Loucy (cell line): ENCODE results near the gene ERP27.

Source experiments
- H2AFZ ChIP-seq: fragments of 200-600 bp; sonication (generic); 2 replicates; pipeline ENCODE4 v1.6.0; 2016; ENCODE audit warnings: antibody characterized with exemption, mild to moderate bottlenecking, low read length, moderate library complexity
- H3F3A ChIP-seq: fragments of 200-600 bp; 2 replicates; pipeline ENCODE4 v1.6.0; 2016; ENCODE audit warnings: antibody characterized with exemption, low read depth, mild to moderate bottlenecking
- H3K27me3 ChIP-seq: fragments of 200-600 bp; sonication (generic); 2 replicates; pipeline ENCODE4 v1.6.1; 2014; ENCODE audit warnings: low read length, mild to moderate bottlenecking; ENCODE audit not compliant: insufficient read depth, poor library complexity, severe bottlenecking
- H3K36me3 ChIP-seq: fragments of 200-600 bp; sonication (generic); 2 replicates; pipeline ENCODE4 v1.6.1; 2016; ENCODE audit warnings: low read length; ENCODE audit not compliant: insufficient read depth
- H3K4me1 ChIP-seq: fragments of 200-600 bp; sonication (generic); 2 replicates; pipeline ENCODE4 v1.5.1; 2014; ENCODE audit warnings: low read length, mild to moderate bottlenecking; ENCODE audit not compliant: insufficient read depth, poor library complexity, severe bottlenecking
- H3K4me2 ChIP-seq: fragments of 200-600 bp; sonication (generic); 2 replicates; pipeline ENCODE4 v1.6.0; 2014; ENCODE audit warnings: antibody characterized with exemption, low read length, low read depth, mild to moderate bottlenecking; ENCODE audit not compliant: poor library complexity, severe bottlenecking
- H3K4me3 ChIP-seq: fragments of 200-600 bp; sonication (generic); 2 replicates; pipeline ENCODE4 v1.5.1; 2014; ENCODE audit warnings: low read length, mild to moderate bottlenecking, mixed read lengths; ENCODE audit not compliant: poor library complexity, severe bottlenecking
- H3K79me2 ChIP-seq: fragments of 200-600 bp; sonication (generic); 2 replicates; pipeline ENCODE4 v1.6.1; 2014; ENCODE audit warnings: low read length; ENCODE audit not compliant: insufficient read depth
- H3K9ac ChIP-seq: fragments of 200-600 bp; sonication (generic); 2 replicates; pipeline ENCODE4 v1.6.0; 2014; ENCODE audit warnings: mild to moderate bottlenecking, low read depth, low read length, moderate library complexity; ENCODE audit not compliant: poor library complexity, severe bottlenecking
- H3K9me2 ChIP-seq: fragments of 200-600 bp; sonication (generic); replicated peaks from 2 replicates; pipeline ENCODE4 v1.6.1; 2016; ENCODE audit warnings: low read depth, low read length, mixed read lengths
- H3K9me3 ChIP-seq: fragments of 200-600 bp; sonication (generic); 2 replicates; pipeline ENCODE4 v1.6.1; 2014; ENCODE audit warnings: mild to moderate bottlenecking, antibody characterized with exemption, low read length, low read depth; ENCODE audit not compliant: insufficient read depth
- H4K20me1 ChIP-seq: fragments of 200-600 bp; sonication (generic); 2 replicates; pipeline ENCODE4 v1.6.0; 2014; ENCODE audit warnings: antibody characterized with exemption, low read length, mild to moderate bottlenecking; ENCODE audit not compliant: insufficient read depth, poor library complexity, severe bottlenecking
- CTCF ChIP-seq: fragments of 200-600 bp; sonication (generic); conservative IDR thresholded peaks from 2 replicates; pipeline ENCODE4 v1.5.1; 2014; ENCODE audit warnings: mild to moderate bottlenecking, antibody characterized with exemption, low read length
- EZH2phosphoT487 ChIP-seq: fragments of 200-600 bp; IDR thresholded peaks from 2 replicates; pipeline ENCODE4 v1.6.1; 2018; ENCODE audit warnings: antibody characterized with exemption, mild to moderate bottlenecking, moderate library complexity, borderline replicate concordance

Gene ERP27

GRCh38 chr12:14972816-14973215 is 34.5 kb upstream of the ERP27 start, which contains the start of gene PDE6H:
TSS of gene PDE6H (plus strand) at chr12:14973042. CDS start at chr12:14978013, 4,971 bp downstream.
- Histone ChIP-seq H3K9ac (peak within 1 kb of the TSS; percentile 9), H3K79me2 (no peaks in the 10 kb centered on the region), H3K9me3 (no peaks in the 10 kb centered on the region), H3K27me3 (no peaks in the 10 kb centered on the region), H3K4me3 (no peak within 1 kb of the TSS), H2AFZ (peak within 1 kb of the TSS; percentile 49), H3K4me1 (peaks cover 37% of the 10 kb centered on the region), H3K4me2 (no peak within 1 kb of the TSS), H4K20me1 (no peaks in the 10 kb centered on the region), H3K36me3 (no peaks in the 10 kb centered on the region), H3F3A (no peaks in the 10 kb centered on the region), H3K9me2 (no peaks in the 10 kb centered on the region)
- no peak for TF ChIP-seq EZH2phosphoT487
- no peak for TF ChIP-seq CTCF

- TF ChIP-seq EZH2phosphoT487 (no peak), CTCF (no peak)
- no peak overlapping the region for H2AFZ ChIP-seq
- no peaks in the 10 kb centered on the region for H3K27me3 ChIP-seq
- H3K9me2 ChIP-seq, result no peaks in the 10 kb centered on the region
- H3K4me2 ChIP-seq, result peak overlapping the region; percentile 1
- H3K79me2 ChIP-seq, result no peaks in the 10 kb centered on the region
- H3K4me3 ChIP-seq, result no peak overlapping the region
- H3F3A ChIP-seq, result no peaks in the 10 kb centered on the region
- H3K4me1 ChIP-seq, result peaks cover 43% of the 10 kb centered on the region
- H3K9me3 ChIP-seq, result no peaks in the 10 kb centered on the region
- H4K20me1 ChIP-seq, result no peaks in the 10 kb centered on the region
- no peak overlapping the region for H3K9ac ChIP-seq
- H3K36me3 ChIP-seq, result no peaks in the 10 kb centered on the region
These were observed 32.1 kb upstream of the ERP27 start for GRCh38 chr12:14970473-14970872.

GRCh38 chr12:14968478-14968877 is 30.1 kb upstream of the ERP27 start:
- Histone ChIP-seq H3K9ac (no peak overlapping the region), H3K79me2 (peaks cover 15% of the 10 kb centered on the region; the same call in 1 of the 2 replicates), H3K4me3 (no peak overlapping the region), H3K4me2 (no peak overlapping the region), H2AFZ (no peak overlapping the region), H4K20me1 (no peaks in the 10 kb centered on the region), H3K9me3 (no peaks in the 10 kb centered on the region), H3K27me3 (no peaks in the 10 kb centered on the region), H3K9me2 (no peaks in the 10 kb centered on the region), H3F3A (no peaks in the 10 kb centered on the region), H3K36me3 (no peaks in the 10 kb centered on the region), H3K4me1 (peaks cover 46% of the 10 kb centered on the region)
- TF ChIP-seq EZH2phosphoT487 (no peak), CTCF (no peak)
